Measurements from ENCODE around the gene ZBTB24. TPM values are rescaled to one million over a fixed set of nuclear protein-coding genes. Genes with fewer than 3 reads are reported as not detected.

ZBTB24 gene
- total and polyA plus RNA-seq, 2 experiments from 2014 or later = 2.6 to 5.3 TPM

- Histone ChIP-seq H3K4me3 (no peak overlapping the region), H3K36me3 (no peaks in the 10 kb centered on the region), H3K27me3 (no peaks in the 10 kb centered on the region), H3K9me3 (ENCODE audit: low read depth) (no peaks in the 10 kb centered on the region), H3K27ac (no peak overlapping the region), H3K4me1 (ENCODE audit: low read depth) (no peaks in the 10 kb centered on the region)
- TF ChIP-seq CTCF (IDR thresholded peaks at IDR 0.05; ENCODE audit: low read depth, low read length) = no peak
- DNase-seq (ENCODE audit: low read depth in 1 of 2, low spot score in 1 of 2) = peak in 1 of 2 donors; percentile 89
Observed at GRCh38 chr6:109513571-109514071, 30.6 kb upstream of the ZBTB24 start.

- no peaks in the 10 kb centered on the region for H3K27me3 ChIP-seq
- no peaks in the 10 kb centered on the region for H3K36me3 ChIP-seq
- no peak overlapping the region for H3K27ac ChIP-seq
- no peaks in the 10 kb centered on the region for H3K4me1 ChIP-seq (ENCODE audit: low read depth)
- DNase-seq (ENCODE audit: low read depth in 1 of 2, low spot score in 1 of 2) = peak in 1 of 2 donors; percentile 38
- no peak overlapping the region for H3K4me3 ChIP-seq
- no peak for TF ChIP-seq CTCF (IDR thresholded peaks at IDR 0.05; ENCODE audit: low read depth, low read length)
- H3K9me3 ChIP-seq (ENCODE audit: low read depth) = no peaks in the 10 kb centered on the region
Observed at GRCh38 chr6:109512271-109512817, 29.3 kb upstream of the ZBTB24 start.

DNA sequence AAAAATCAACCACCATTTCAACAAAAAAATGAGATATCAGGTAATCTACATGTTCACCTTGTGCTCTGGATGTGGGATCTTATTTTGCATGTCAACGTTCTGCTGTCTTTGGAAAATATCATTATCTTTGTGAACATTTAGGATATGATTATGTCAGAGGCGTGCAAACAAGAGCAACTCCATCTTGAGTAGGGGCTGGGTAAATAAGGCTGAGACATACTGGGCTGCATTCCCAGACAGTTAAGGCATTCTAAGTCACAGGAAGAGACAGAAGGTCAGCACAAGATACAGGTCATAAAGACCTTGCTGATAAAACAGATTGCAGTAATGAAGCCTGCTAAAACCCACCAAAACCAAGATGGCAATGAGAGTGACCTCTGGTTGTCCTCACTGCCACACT is 28.8 kb upstream of the ZBTB24 start:
- H3K4me1 ChIP-seq (ENCODE audit: low read depth) = no peaks in the 10 kb centered on the region
- no peak for DNase-seq (ENCODE audit: low read depth in 1 of 2, low spot score in 1 of 2)
- no peak overlapping the region for H3K27ac ChIP-seq
- TF ChIP-seq CTCF (IDR thresholded peaks at IDR 0.05; ENCODE audit: low read depth, low read length) = no peak
- H3K9me3 ChIP-seq (ENCODE audit: low read depth) = no peaks in the 10 kb centered on the region
- H3K27me3 ChIP-seq = no peaks in the 10 kb centered on the region
- H3K4me3 ChIP-seq = no peak overlapping the region
- H3K36me3 ChIP-seq = no peaks in the 10 kb centered on the region

DNA sequence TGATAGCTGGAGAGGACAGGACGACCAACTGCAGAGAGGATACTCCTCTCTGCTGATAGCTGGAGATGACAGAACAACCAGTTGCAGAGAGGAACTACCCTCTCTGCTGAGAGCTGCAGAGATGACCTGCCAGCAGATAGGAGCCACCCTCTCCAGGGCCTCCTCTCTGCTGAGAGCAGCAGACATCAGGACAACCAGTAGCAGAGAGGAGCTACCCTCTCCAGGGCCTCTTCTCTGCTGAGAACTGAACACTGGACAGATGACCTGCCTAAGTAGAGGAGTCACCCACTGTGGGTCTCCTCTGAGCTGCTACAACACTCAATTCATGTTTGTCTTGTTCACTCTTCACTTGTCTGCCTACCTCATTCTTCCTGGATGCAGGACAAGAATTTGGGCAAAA is 27.3 kb upstream of the ZBTB24 start:
- no peak overlapping the region for H3K4me3 ChIP-seq
- H3K27ac ChIP-seq = no peak overlapping the region
- DNase-seq (ENCODE audit: low read depth in 1 of 2, low spot score in 1 of 2) = no peak
- no peak for TF ChIP-seq CTCF (IDR thresholded peaks at IDR 0.05; ENCODE audit: low read depth, low read length)
- no peaks in the 10 kb centered on the region for H3K27me3 ChIP-seq
- no peaks in the 10 kb centered on the region for H3K4me1 ChIP-seq (ENCODE audit: low read depth)
- no peaks in the 10 kb centered on the region for H3K36me3 ChIP-seq
- H3K9me3 ChIP-seq (ENCODE audit: low read depth) = no peaks in the 10 kb centered on the region

DNA sequence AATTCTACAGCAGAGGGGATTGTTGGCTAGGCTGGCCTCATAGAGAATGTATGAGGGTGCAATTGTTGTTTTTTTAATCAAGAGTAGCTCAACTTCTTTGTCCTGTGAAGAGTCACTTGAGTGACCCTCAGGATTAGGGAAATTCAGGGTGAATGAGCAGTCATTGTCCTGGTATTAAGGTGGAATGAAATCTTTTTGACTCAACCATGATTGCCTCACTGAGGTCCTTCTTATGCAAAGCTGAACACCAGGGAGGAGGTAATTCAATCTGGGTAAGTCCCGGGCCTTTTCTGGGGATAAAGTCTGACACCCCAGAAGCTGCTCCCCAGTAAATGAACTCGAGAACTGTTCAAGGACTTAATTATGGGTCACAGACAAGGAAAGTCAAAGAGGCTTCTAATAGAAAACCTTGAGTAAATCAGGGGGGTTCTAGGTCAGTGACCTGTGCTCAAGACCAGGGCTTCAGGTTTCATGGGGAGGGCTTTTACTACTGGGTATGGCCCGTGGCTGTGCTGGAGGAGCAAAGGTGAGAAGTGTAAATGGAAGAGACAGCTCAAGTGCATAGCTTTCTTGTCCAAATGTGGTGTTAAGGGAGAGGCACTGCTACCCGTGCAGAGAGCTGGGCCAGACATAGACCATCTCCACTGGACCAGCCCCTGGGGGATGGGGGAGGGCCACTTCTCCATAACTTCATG is 25.3 kb upstream of the ZBTB24 start:
- no peak overlapping the region for H3K27ac ChIP-seq
- no peaks in the 10 kb centered on the region for H3K4me1 ChIP-seq (ENCODE audit: low read depth)
- no peaks in the 10 kb centered on the region for H3K9me3 ChIP-seq (ENCODE audit: low read depth)
- H3K36me3 ChIP-seq = no peaks in the 10 kb centered on the region
- no peak for DNase-seq (ENCODE audit: low read depth in 1 of 2, low spot score in 1 of 2)
- H3K27me3 ChIP-seq = no peaks in the 10 kb centered on the region
- H3K4me3 ChIP-seq = no peak overlapping the region
- TF ChIP-seq CTCF (IDR thresholded peaks at IDR 0.05; ENCODE audit: low read depth, low read length) = no peak

Measured in cardiac muscle cell (in vitro differentiated cells and primary cell).